ENCODE measurements around the gene GPR162. TPM values are rescaled to one million over a fixed set of nuclear protein-coding genes. Genes with fewer than 3 reads are reported as not detected.

Gene GPR162
- total RNA-seq, 1 experiment from 2014 or later = 2.3 TPM

DNA sequence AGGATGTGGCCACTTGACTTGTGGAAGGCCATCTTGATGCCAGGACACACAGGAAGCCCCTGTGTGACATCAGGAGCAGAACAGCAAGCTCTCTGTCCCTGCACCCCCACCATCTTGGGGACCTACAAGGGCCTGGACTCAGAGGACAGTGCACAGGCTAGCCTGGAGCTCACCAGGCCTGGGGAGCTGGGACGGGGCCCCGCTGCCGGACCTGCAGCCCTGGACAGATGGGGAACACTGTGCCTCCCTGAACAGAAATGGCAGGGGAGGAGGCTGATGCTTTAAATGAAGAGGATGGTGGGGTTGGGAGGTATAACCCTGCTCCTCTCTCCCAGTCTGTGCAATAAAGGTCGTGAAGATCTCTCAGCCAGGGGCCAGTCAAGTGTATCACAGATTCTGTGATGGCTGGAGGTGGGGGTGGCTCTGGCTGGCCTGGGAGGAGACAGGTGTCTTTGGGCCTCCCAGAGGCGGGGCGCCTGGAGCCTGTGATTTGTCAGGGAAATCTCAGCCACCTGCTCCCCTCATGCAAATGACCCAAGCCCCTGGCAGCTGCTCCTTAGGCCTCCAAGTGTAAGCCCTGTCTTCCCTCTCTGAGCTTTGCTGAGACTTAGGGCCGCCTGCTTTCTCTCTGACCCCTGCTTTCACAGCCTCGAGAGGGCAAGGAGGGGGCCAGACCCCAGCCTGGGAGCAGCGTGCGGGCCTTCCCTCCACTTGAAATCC is 18.0 kb downstream of the GPR162 start:
- ChIA-PET POLR2A (interaction anchor here (1.4 to 4.4 kb wide), 2 partner anchors 10 to 12 kb away, joined by 3 to 19 read pairs; partner anchors contain the start of genes CDCA3 and USP5), CTCF (interaction anchor here (1.2 kb wide), 1 partner anchor 32 kb away, joined by 4 read pairs; no protein-coding TSS in a partner anchor), RAD21 (ENCODE audit: low non-redundant PET in 1 of 2, low total read pairs in 2 of 2, uncharacterized antibody in 2 of 2, unreplicated experiment in 2 of 2) (no interaction called here)
- H3K27ac ChIP-seq (ENCODE audit: low read depth, low read length) = no peak overlapping the region
- no peak overlapping the region for H2AFZ ChIP-seq (ENCODE audit: low read depth, low read length, poor library complexity, severe bottlenecking)
- H3K36me3 ChIP-seq (ENCODE audit: control insufficient read depth in 1 of 2, insufficient read depth in 2 of 2, low read length in 2 of 2) = peaks cover 8 to 10% of the 10 kb centered on the region in 2 experiments; a peak in 2 of 4 replicates
- TF ChIP-seq ZNF274 (IDR thresholded peaks at IDR 0.05; ENCODE audit: low read depth, low read length) (no peak), SRF (IDR thresholded peaks at IDR 0.05; ENCODE audit: low read depth) (no peak), CEBPB (IDR thresholded peaks at IDR 0.05; ENCODE audit: low read depth) (no peak), FOSL1 (IDR thresholded peaks at IDR 0.05; ENCODE audit: low read depth) (no peak), JUND (IDR thresholded peaks at IDR 0.05) (no peak), ZFX (IDR thresholded peaks at IDR 0.05) (no peak), CBX3 (IDR thresholded peaks at IDR 0.05; ENCODE audit: low read depth) (no peak), YY1 (IDR thresholded peaks at IDR 0.05; ENCODE audit: extremely low read depth, insufficient replicate concordance, low read depth, low read length) (no peak), SIN3A (IDR thresholded peaks at IDR 0.05; ENCODE audit: low read depth) (no peak), EGR1 (IDR thresholded peaks at IDR 0.05; ENCODE audit: low read depth) (no peak), ELF1 (IDR thresholded peaks at IDR 0.05; ENCODE audit: borderline replicate concordance, low read depth) (no peak), EZH2phosphoT487 (IDR thresholded peaks at IDR 0.05; ENCODE audit: borderline replicate concordance) (no peak)
- TF ChIP-seq, protein P1, sequence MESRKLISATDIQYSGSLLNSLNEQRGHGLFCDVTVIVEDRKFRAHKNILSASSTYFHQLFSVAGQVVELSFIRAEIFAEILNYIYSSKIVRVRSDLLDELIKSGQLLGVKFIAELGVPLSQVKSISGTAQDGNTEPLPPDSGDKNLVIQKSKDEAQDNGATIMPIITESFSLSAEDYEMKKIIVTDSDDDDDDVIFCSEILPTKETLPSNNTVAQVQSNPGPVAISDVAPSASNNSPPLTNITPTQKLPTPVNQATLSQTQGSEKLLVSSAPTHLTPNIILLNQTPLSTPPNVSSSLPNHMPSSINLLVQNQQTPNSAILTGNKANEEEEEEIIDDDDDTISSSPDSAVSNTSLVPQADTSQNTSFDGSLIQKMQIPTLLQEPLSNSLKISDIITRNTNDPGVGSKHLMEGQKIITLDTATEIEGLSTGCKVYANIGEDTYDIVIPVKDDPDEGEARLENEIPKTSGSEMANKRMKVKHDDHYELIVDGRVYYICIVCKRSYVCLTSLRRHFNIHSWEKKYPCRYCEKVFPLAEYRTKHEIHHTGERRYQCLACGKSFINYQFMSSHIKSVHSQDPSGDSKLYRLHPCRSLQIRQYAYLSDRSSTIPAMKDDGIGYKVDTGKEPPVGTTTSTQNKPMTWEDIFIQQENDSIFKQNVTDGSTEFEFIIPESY (IDR thresholded peaks at IDR 0.05; ENCODE audit: extremely low read depth, insufficient replicate concordance, low read length) = no peak
- TF ChIP-seq, protein P2, sequence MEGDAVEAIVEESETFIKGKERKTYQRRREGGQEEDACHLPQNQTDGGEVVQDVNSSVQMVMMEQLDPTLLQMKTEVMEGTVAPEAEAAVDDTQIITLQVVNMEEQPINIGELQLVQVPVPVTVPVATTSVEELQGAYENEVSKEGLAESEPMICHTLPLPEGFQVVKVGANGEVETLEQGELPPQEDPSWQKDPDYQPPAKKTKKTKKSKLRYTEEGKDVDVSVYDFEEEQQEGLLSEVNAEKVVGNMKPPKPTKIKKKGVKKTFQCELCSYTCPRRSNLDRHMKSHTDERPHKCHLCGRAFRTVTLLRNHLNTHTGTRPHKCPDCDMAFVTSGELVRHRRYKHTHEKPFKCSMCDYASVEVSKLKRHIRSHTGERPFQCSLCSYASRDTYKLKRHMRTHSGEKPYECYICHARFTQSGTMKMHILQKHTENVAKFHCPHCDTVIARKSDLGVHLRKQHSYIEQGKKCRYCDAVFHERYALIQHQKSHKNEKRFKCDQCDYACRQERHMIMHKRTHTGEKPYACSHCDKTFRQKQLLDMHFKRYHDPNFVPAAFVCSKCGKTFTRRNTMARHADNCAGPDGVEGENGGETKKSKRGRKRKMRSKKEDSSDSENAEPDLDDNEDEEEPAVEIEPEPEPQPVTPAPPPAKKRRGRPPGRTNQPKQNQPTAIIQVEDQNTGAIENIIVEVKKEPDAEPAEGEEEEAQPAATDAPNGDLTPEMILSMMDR (IDR thresholded peaks at IDR 0.05 in 2 of 3, conservative IDR thresholded peaks at IDR 0.05 in 1 of 3; ENCODE audit: borderline replicate concordance in 1 of 3, insufficient read depth in 1 of 3, low read depth in 2 of 3, low read length in 2 of 3) = no peak
- TF ChIP-seq, protein P3, sequence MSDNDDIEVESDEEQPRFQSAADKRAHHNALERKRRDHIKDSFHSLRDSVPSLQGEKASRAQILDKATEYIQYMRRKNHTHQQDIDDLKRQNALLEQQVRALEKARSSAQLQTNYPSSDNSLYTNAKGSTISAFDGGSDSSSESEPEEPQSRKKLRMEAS (IDR thresholded peaks at IDR 0.05) = no peak
- TF ChIP-seq, protein P4, sequence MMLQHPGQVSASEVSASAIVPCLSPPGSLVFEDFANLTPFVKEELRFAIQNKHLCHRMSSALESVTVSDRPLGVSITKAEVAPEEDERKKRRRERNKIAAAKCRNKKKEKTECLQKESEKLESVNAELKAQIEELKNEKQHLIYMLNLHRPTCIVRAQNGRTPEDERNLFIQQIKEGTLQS (IDR thresholded peaks at IDR 0.05) = no peak
- no peak overlapping the region for H3K4me2 ChIP-seq (ENCODE audit: low read length)
- intact Hi-C loops (cut with micrococcal nuclease) = no loop called here
- no peak for DNase-seq (ENCODE audit: low read depth, low spot score)
- H3K27me3 ChIP-seq (ENCODE audit: insufficient read depth, low read length) = no peaks in the 10 kb centered on the region
- H3K79me2 ChIP-seq (ENCODE audit: insufficient read depth, low read length) = no peaks in the 10 kb centered on the region
- H3K4me3 ChIP-seq (replicated peaks in 1 of 2; ENCODE audit: low read depth in 1 of 2, low read length in 2 of 2) = no peak overlapping the region
- no TSS peak for BruUV-seq (replicated peaks)
- H3K9ac ChIP-seq (ENCODE audit: low read length) = no peak overlapping the region
- H3K9me2 ChIP-seq (ENCODE audit: insufficient read depth) = no peaks in the 10 kb centered on the region
- peaks cover 0 to 14% of the 10 kb centered on the region in 2 experiments; a peak in 2 of 4 replicates for H3K4me1 ChIP-seq (ENCODE audit: control insufficient read depth in 1 of 2, insufficient read depth in 2 of 2, low read length in 2 of 2)
- H4K20me1 ChIP-seq (ENCODE audit: insufficient read depth) = no peaks in the 10 kb centered on the region
- H3K9me3 ChIP-seq (ENCODE audit: control insufficient read depth in 1 of 2, insufficient read depth in 1 of 2, low read depth in 1 of 2, low read length in 2 of 2) = no peaks in the 10 kb centered on the region
- no peak for ATAC-seq

Measured in HCT116 (cell line).